ENCODE measurements around the gene GPA33.

- TF ChIP-seq EZH2phosphoT487 (IDR thresholded peaks at IDR 0.05; ENCODE audit: low read depth) (no peak), CTCF (IDR thresholded peaks at IDR 0.05; ENCODE audit: low read depth, low read length) (no peak)
These were observed 42.3 kb upstream of the GPA33 start for GRCh38 chr1:167132301-167133010.

Data from OCI-LY3 (cell line).